Chondrocyte (in vitro differentiated cells): ENCODE measurements around the gene HSH2D. TPM values are rescaled to one million over a fixed set of nuclear protein-coding genes. Genes with fewer than 3 reads are reported as not detected.
A peak's percentile ranks its signal among the peaks of the same experiment; 100 is the strongest.

Source experiments
- DNase-seq: peaks from one replicate; pipeline ENCODE4 v3.0.0; 2021; ENCODE audit warnings: mixed read lengths, low spot score
- H3K27ac Mint-ChIP-seq: one replicate; pipeline ENCODE4 v1.8.0; 2021; ENCODE audit warnings: mild to moderate bottlenecking, moderate library complexity, mixed read lengths; ENCODE audit not compliant: unreplicated experiment
- H3K27me3 Mint-ChIP-seq: 2 replicates; pipeline ENCODE4 v1.8.0; 2021; ENCODE audit warnings: low read depth, mixed read lengths
- H3K36me3 Mint-ChIP-seq: 2 replicates; pipeline ENCODE4 v1.8.0; 2021; ENCODE audit warnings: low read depth, mixed read lengths
- H3K4me1 Mint-ChIP-seq: 2 replicates; pipeline ENCODE4 v1.8.0; 2021; ENCODE audit warnings: low read depth, mild to moderate bottlenecking, mixed read lengths
- H3K4me3 Mint-ChIP-seq: one replicate; pipeline ENCODE4 v1.8.0; 2021; ENCODE audit warnings: mild to moderate bottlenecking, moderate library complexity, mixed read lengths; ENCODE audit not compliant: unreplicated experiment
- H3K9me3 Mint-ChIP-seq: 2 replicates; pipeline ENCODE4 v1.8.0; 2021; ENCODE audit warnings: low read depth, mixed read lengths
- CTCF ChIP-seq: fragments of 200-600 bp; sonication (generic); IDR thresholded peaks from 2 replicates; pipeline ENCODE4 v1.5.0; 2021; ENCODE audit warnings: antibody characterized with exemption, mild to moderate bottlenecking, moderate library complexity
- total RNA-seq: library from RNA; stranded (reverse); gene quantifications from 3 replicates; pipeline ENCODE4 v1.2.1, GENCODE V29; 2021

The HSH2D gene
- total RNA-seq, 1 donor from 2014 or later: not detected

- Mint-ChIP-seq H3K27ac (peak overlapping the region; percentile 56), H3K27me3 (no peaks in the 10 kb centered on the region), H3K4me3 (no peak overlapping the region), H3K9me3 (no peaks in the 10 kb centered on the region), H3K36me3 (peaks cover 12% of the 10 kb centered on the region), H3K4me1 (peaks cover 28% of the 10 kb centered on the region)
- no peak for DNase-seq
- no peak for TF ChIP-seq CTCF
Observed at GRCh38 chr19:16201011-16201391, 57.5 kb downstream of the HSH2D start.

GRCh38 chr19:16202320-16203255 lies 59.1 kb downstream of the HSH2D start:
- H3K27ac Mint-ChIP-seq: peak overlapping the region; percentile 54
- H3K36me3 Mint-ChIP-seq: peaks cover 12% of the 10 kb centered on the region
- peaks cover 20% of the 10 kb centered on the region for H3K4me1 Mint-ChIP-seq
- no peaks in the 10 kb centered on the region for H3K27me3 Mint-ChIP-seq
- no peaks in the 10 kb centered on the region for H3K9me3 Mint-ChIP-seq
- peak; percentile 73 for DNase-seq
- no peak for TF ChIP-seq CTCF
- H3K4me3 Mint-ChIP-seq: no peak overlapping the region

GRCh38 chr19:16203256-16204004 lies 59.9 kb downstream of the HSH2D start:
- TF ChIP-seq CTCF: no peak
- H3K27me3 Mint-ChIP-seq: no peaks in the 10 kb centered on the region
- DNase-seq: peak; percentile 60
- no peak overlapping the region for H3K27ac Mint-ChIP-seq
- peaks cover 18% of the 10 kb centered on the region for H3K4me1 Mint-ChIP-seq
- H3K36me3 Mint-ChIP-seq: peaks cover 16% of the 10 kb centered on the region
- H3K4me3 Mint-ChIP-seq: no peak overlapping the region
- no peaks in the 10 kb centered on the region for H3K9me3 Mint-ChIP-seq

GRCh38 chr19:16204005-16204294 lies 60.5 kb downstream of the HSH2D start:
- no peak overlapping the region for H3K4me3 Mint-ChIP-seq
- H3K27me3 Mint-ChIP-seq: no peaks in the 10 kb centered on the region
- TF ChIP-seq CTCF: no peak
- peaks cover 13% of the 10 kb centered on the region for H3K4me1 Mint-ChIP-seq
- H3K27ac Mint-ChIP-seq: no peak overlapping the region
- no peaks in the 10 kb centered on the region for H3K9me3 Mint-ChIP-seq
- peak; percentile 74 for DNase-seq
- peaks cover 21% of the 10 kb centered on the region for H3K36me3 Mint-ChIP-seq

GRCh38 chr19:16205205-16206045 lies 61.9 kb downstream of the HSH2D start:
- H3K9me3 Mint-ChIP-seq: no peaks in the 10 kb centered on the region
- peaks cover 8% of the 10 kb centered on the region for H3K4me1 Mint-ChIP-seq
- peak; percentile 84 for DNase-seq
- H3K4me3 Mint-ChIP-seq: no peak overlapping the region
- peaks cover 34% of the 10 kb centered on the region for H3K36me3 Mint-ChIP-seq
- no peaks in the 10 kb centered on the region for H3K27me3 Mint-ChIP-seq
- no peak overlapping the region for H3K27ac Mint-ChIP-seq
- no peak for TF ChIP-seq CTCF
